HepG2 (cell line): ENCODE measurements around the gene BCAS3. TPM values are rescaled to one million over a fixed set of nuclear protein-coding genes. Genes with fewer than 3 reads are reported as not detected.

Source experiments
- ATAC-seq: fragments of 200-7000 bp; cut with Tn5 transposase; 3 replicates; pipeline ENCODE4 v1.9.1; 2020; ENCODE audit warnings: mild to moderate bottlenecking, moderate library complexity
- BruUV-seq: library from RNA; stranded (reverse); fragments of 400-500 nt; replicated peaks from 2 replicates; lab custom pipeline; 2021; lab: Mats Ljungman, UMichigan
- CTCF ChIA-PET: fragments of 300-600 bp; formaldehyde crosslinking; extraction: SDS; loops from one replicate; lab custom pipeline; 2021; ENCODE audit warnings: low total read pairs, inconsistent platforms, low intra/inter-chr PET ratio; lab: Yijun Ruan, JAX
- POLR2A ChIA-PET: fragments of 350-600 bp; sonication (Branson Sonifier 250); formaldehyde crosslinking; loops from one replicate; lab custom pipeline; 2020; ENCODE audit warnings: antibody characterized with exemption, inconsistent platforms; lab: Yijun Ruan, JAX
- DNase-seq: peaks from one replicate; pipeline ENCODE4 v3.0.0-alpha.2; 2015; ENCODE audit warnings: low spot score
- FAIRE-seq: peaks from 3 replicates; lab custom pipeline; 2011; peaks lifted over from hg19 to GRCh38; lab: Jason Lieb, UNC
- H2AFZ ChIP-seq: one replicate; pipeline ENCODE4 v1.6.1; 2011; ENCODE audit warnings: low read length, inconsistent platforms
- H3K27ac ChIP-seq: fragments of 300-600 bp; 3 replicates; pipeline ENCODE4 v1.8.0; 2011; ENCODE audit warnings: mixed run types, mild to moderate bottlenecking, mixed read lengths, low read length, inconsistent platforms; ENCODE audit not compliant: insufficient read depth; ENCODE audit errors: extremely low read length
- H3K27me3 ChIP-seq, 2 experiments: fragments of 200-600 bp in 1 of 2; 2 replicates in 1 of 2; 3 replicates in 1 of 2; pipeline versions ENCODE4 v1.6.0 to v1.8.0; 2011; ENCODE audit warnings: low read length in 2 of 2, mild to moderate bottlenecking in 2 of 2, moderate library complexity in 2 of 2, inconsistent platforms in 1 of 2; ENCODE audit not compliant: insufficient read depth in 2 of 2, control insufficient read depth in 1 of 2
- H3K36me3 ChIP-seq, 2 experiments: fragments of 200-600 bp in 1 of 2; replicated peaks in 1 of 2; 2 replicates in 1 of 2; 3 replicates in 1 of 2; pipeline versions ENCODE4 v1.5.1 to v1.8.0; 2011; ENCODE audit warnings: low read length in 2 of 2, inconsistent platforms in 1 of 2; ENCODE audit not compliant: insufficient read depth in 2 of 2, control insufficient read depth in 1 of 2
- H3K4me1 ChIP-seq: 2 replicates; pipeline ENCODE4 v1.5.1; 2012; ENCODE audit warnings: low read length, inconsistent platforms; ENCODE audit not compliant: insufficient read depth
- H3K4me2 ChIP-seq: 2 replicates; pipeline ENCODE4 v1.6.0; 2011; ENCODE audit warnings: low read depth, low read length, inconsistent platforms
- H3K4me3 ChIP-seq, 3 experiments: fragments of 200-600 bp in 1 of 3; sonication (generic), shearing (Covaris generic) in 1 of 3; replicated peaks in 1 of 3; 2 replicates each; pipeline ENCODE4 v1.5.1; 2011 to 2016; ENCODE audit warnings: low read length in 3 of 3, inconsistent platforms in 2 of 3, low read depth in 2 of 3, mild to moderate bottlenecking in 2 of 3, control low read depth in 1 of 3, mixed read lengths in 1 of 3; ENCODE audit not compliant: insufficient read depth in 1 of 3
- H3K79me2 ChIP-seq: one replicate; pipeline ENCODE4 v1.6.1; 2011; ENCODE audit warnings: low read length, inconsistent platforms; ENCODE audit not compliant: insufficient read depth
- H3K9ac ChIP-seq: 2 replicates; pipeline ENCODE4 v1.6.0; 2011; ENCODE audit warnings: mild to moderate bottlenecking, low read depth, low read length, inconsistent platforms; ENCODE audit not compliant: insufficient read depth
- H3K9me3 ChIP-seq: 2 replicates; pipeline ENCODE4 v1.5.1; 2012; ENCODE audit warnings: mild to moderate bottlenecking, low read length
- H4K20me1 ChIP-seq: 2 replicates; pipeline ENCODE4 v1.6.0; 2011; ENCODE audit warnings: inconsistent platforms, mild to moderate bottlenecking, low read length, moderate library complexity; ENCODE audit not compliant: insufficient read depth
- MAFK ChIP-seq, 2 experiments: IDR thresholded peaks in 1 of 2; conservative IDR thresholded peaks in 1 of 2; 2 replicates each; pipeline ENCODE4 v1.6.1; 2011; ENCODE audit warnings: improper control_type of control experiment in 2 of 2, low read length in 2 of 2
- REST ChIP-seq, 2 experiments: IDR thresholded peaks; 2 replicates each; pipeline ENCODE4 v1.6.1; 2011 to 2012; ENCODE audit warnings: low read length in 2 of 2, borderline replicate concordance in 1 of 2, low read depth in 1 of 2, mild to moderate bottlenecking in 1 of 2, moderate library complexity in 1 of 2
- RFX3 ChIP-seq: IDR thresholded peaks from 2 replicates; pipeline ENCODE4 v1.6.1; 2016; ENCODE audit warnings: missing biosample characterization, missing genetic modification reagents
- ZFP1 ChIP-seq: IDR thresholded peaks from 2 replicates; pipeline ENCODE4 v1.6.1; 2016
- ZNF282 ChIP-seq: fragments of 450-650 bp; IDR thresholded peaks from 2 replicates; pipeline ENCODE4 v1.6.1; 2018; ENCODE audit not compliant: partially characterized antibody
- ZNF589 ChIP-seq: sonication (generic); formaldehyde crosslinking; conservative IDR thresholded peaks from 2 replicates; pipeline ENCODE4 v1.8.0; 2022; ENCODE audit warnings: mild to moderate bottlenecking, moderate library complexity, missing genetic modification reagents
- ZNF709 ChIP-seq: sonication (generic); formaldehyde crosslinking; IDR thresholded peaks from 2 replicates; pipeline ENCODE4 v1.5.0; 2020; ENCODE audit warnings: mild to moderate bottlenecking, missing genetic modification reagents
- WGBS: methylation state at CpG from one replicate; pipeline ENCODE4 v1.1.6; 2017; ENCODE audit warnings: low lambda C conversion rate; 5-methylcytosine and 5-hydroxymethylcytosine counted together
- in situ Hi-C: cut with HindIII; loops from 2 replicates; pipeline ENCODE4 v1.10.0; 2017; ENCODE audit warnings: low pct_unique_long_range_greater_than_20kb; ENCODE audit not compliant: extremely low pct_ligation_motif_present
- intact Hi-C: fragments of 100-400 bp; cut with micrococcal nuclease; formaldehyde crosslinking; loops from one replicate; pipeline ENCODE4 v1.10.0; 2022; ENCODE audit not compliant: unreplicated experiment
- polyA plus RNA-seq, 8 experiments: library from polyadenylated mRNA; depleted of rRNA in 3 of 8; stranded (reverse) in 7 of 8; unstranded in 1 of 8; fragments of >200 nt; fragmentation: Illumina TruSeq in 4 of 8; extraction: Trizol in 4 of 8; gene quantifications; 2 replicates each; pipeline versions ENCODE4 v1.2.1 to v1.2.3, GENCODE V29; 2011 to 2016; ENCODE audit warnings: low read depth in 4 of 8, missing spikeins in 1 of 8, mixed read lengths in 1 of 8; ENCODE audit not compliant: insufficient read depth in 1 of 8
- total RNA-seq, 5 experiments: library from RNA; depleted of rRNA; stranded (reverse); fragments of >200 nt; fragmentation: Illumina TruSeq; extraction: Trizol; gene quantifications; 2 replicates each; pipeline ENCODE4 v1.2.3, GENCODE V29; 2016; ENCODE audit warnings: low read depth in 1 of 5

The BCAS3 gene
- total and polyA plus RNA-seq, 2 of the 13 experiments (the other 11 are each of a cell fraction or from before 2014, with no cell fraction given), result 10.7 to 11.2 TPM

- peak in 1 of 2 experiments; percentile 87; a peak in 3 of 4 replicates for TF ChIP-seq REST (IDR thresholded peaks at IDR 0.05; ENCODE audit: borderline replicate concordance in 1 of 2, low read depth in 1 of 2, low read length in 2 of 2)
- TF ChIP-seq ZNF589 (CRISPR knock-in tag), result no peak
Measured at GRCh38 chr17:61106354-61106753, 428.7 kb downstream of the BCAS3 start (continued).

GRCh38 chr17:61116577-61116976, 438.9 kb downstream of the BCAS3 start:
- H3K4me2 ChIP-seq, result no peak overlapping the region
- peaks cover 10% of the 10 kb centered on the region for H3K9me3 ChIP-seq
- POLR2A ChIA-PET, result no interaction called here
- TF ChIP-seq MAFK (conservative IDR thresholded peaks at IDR 0.05 in 1 of 2, IDR thresholded peaks at IDR 0.05 in 1 of 2; ENCODE audit: low read length in 2 of 2) (0 out of 4 replicates have a peak, but pooled peaks of 1 of the 2 experiments have one; percentile 20), ZNF709 (CRISPR knock-in tag) (no peak), ZFP1 (CRISPR knock-in tag) (peak; percentile 85; the same call in 1 of the 2 replicates), ZNF282 (no peak), RFX3 (CRISPR knock-in tag) (no peak)
- TF ChIP-seq, all 625 proteins: peak for 2
- CTCF ChIA-PET, result no interaction called here
- Histone ChIP-seq H3K79me2 (no peaks in the 10 kb centered on the region), H3K36me3 (no peaks in the 10 kb centered on the region), H3K27me3 (no peaks in the 10 kb centered on the region), H3K9ac (no peak overlapping the region), H2AFZ (no peak overlapping the region), H3K4me3 (no peak overlapping the region), H3K4me1 (no peaks in the 10 kb centered on the region), H4K20me1 (no peaks in the 10 kb centered on the region), H3K27ac (no peak overlapping the region)
- FAIRE-seq (no peak), DNase-seq (no peak), ATAC-seq (no peak)
- in situ Hi-C loops (no loop called here), intact Hi-C loops (no loop called here)
- 33% methylated on average over 1 of the region's 1 CpG for WGBS
- BruUV-seq, result no TSS peak
